Gastrocnemius medialis (tissue), 4 donors: ENCODE results near the gene USP51. TPM values are rescaled to one million over a fixed set of nuclear protein-coding genes. Genes with fewer than 3 reads are reported as not detected.
"Not testable (repeated sequence)": the region's sequence is repeated elsewhere in the genome, so short reads cannot be mapped to it uniquely, and the experiment has no call there.

ENCODE experiments used
- ATAC-seq, 2 donors: fragments of 150-250 bp; one replicate each; pipeline ENCODE4 v1.9.1; 2016
- DNase-seq, 2 donors: peaks; one replicate each; pipeline ENCODE4 v3.0.0-alpha.2; 2019
- H3K27ac ChIP-seq, 4 donors: fragments of 200-600 bp; sonication (generic); 1 replicate in 1 of 4; 2 replicates in 3 of 4; pipeline ENCODE4 v1.5.1; 2016 to 2018; ENCODE audit warnings: mild to moderate bottlenecking in 2 of 4, moderate library complexity in 1 of 4
- H3K27me3 ChIP-seq, 3 donors: fragments of 200-600 bp; sonication (generic) in 2 of 3; 1 replicate in 1 of 3; 2 replicates in 2 of 3; pipeline versions ENCODE4 v1.5.1 to v1.6.0; 2016 to 2019; ENCODE audit warnings: mild to moderate bottlenecking in 1 of 3, moderate library complexity in 1 of 3
- H3K36me3 ChIP-seq, 2 donors: fragments of 200-600 bp; sonication (generic) in 1 of 2; one replicate each; pipeline ENCODE4 v1.5.1; 2017 to 2018
- H3K4me1 ChIP-seq, 2 donors: fragments of 200-600 bp; sonication (generic) in 1 of 2; one replicate each; pipeline ENCODE4 v1.5.1; 2016 to 2017; ENCODE audit warnings: mild to moderate bottlenecking in 2 of 2
- H3K4me3 ChIP-seq, 4 donors: fragments of 200-600 bp; sonication (generic) in 3 of 4; 1 replicate in 1 of 4; 2 replicates in 3 of 4; pipeline ENCODE4 v1.5.1; 2016 to 2019; ENCODE audit warnings: mild to moderate bottlenecking in 2 of 4
- H3K9me3 ChIP-seq, 3 donors: fragments of 200-600 bp; sonication (generic) in 2 of 3; 1 replicate in 1 of 3; 2 replicates in 2 of 3; pipeline ENCODE4 v1.5.1; 2016 to 2019
- POLR2A ChIP-seq, 2 donors: fragments of 450-650 bp; IDR thresholded peaks; one replicate each; pipeline ENCODE4 v1.6.1; 2017; ENCODE audit warnings: antibody characterized with exemption in 2 of 2, mild to moderate bottlenecking in 2 of 2, moderate library complexity in 2 of 2
- in situ Hi-C, 4 donors: fragments of 200-750 bp; cut with MboI; loops; one replicate each; pipeline versions ENCODE4 v1.15.0 to v1.8.0; 2017; ENCODE audit warnings: low sequenced_read_pairs in 4 of 4
- intact Hi-C: fragments of 100-400 bp; cut with DNase I; formaldehyde crosslinking; loops from one replicate; pipeline ENCODE4 v1.15.1; 2023; ENCODE audit warnings: low total_unique reads
- microRNA-seq, 2 donors: library from miRNA; unstranded; fragments of <30 nt; microRNA quantifications; one replicate each; pipeline ENCODE4, GENCODE V29; 2016; ENCODE audit warnings: borderline replicate concordance in 2 of 2
- total RNA-seq, 4 donors: library from RNA; depleted of rRNA; stranded (reverse); fragments of >200 nt; gene quantifications; one replicate each; pipeline versions ENCODE4 v1.1.0 to v1.2.3, GENCODE V29; 2016
- TF ChIP-seq, protein P1 (sequence below), 5 experiments: fragments of 450-650 bp in 3 of 5; fragments of 200-600 bp in 2 of 5; sonication (generic) in 2 of 5; IDR thresholded peaks in 4 of 5; conservative IDR thresholded peaks in 1 of 5; 1 replicate in 4 of 5; 2 replicates in 1 of 5; pipeline ENCODE4 v1.5.1; 2016 to 2019; ENCODE audit warnings: antibody characterized with exemption in 5 of 5, mild to moderate bottlenecking in 3 of 5, moderate library complexity in 3 of 5

Gene USP51
- total RNA-seq, 4 donors from 2014 or later = 0.09 to 1.2 (median 0.57) TPM

DNA sequence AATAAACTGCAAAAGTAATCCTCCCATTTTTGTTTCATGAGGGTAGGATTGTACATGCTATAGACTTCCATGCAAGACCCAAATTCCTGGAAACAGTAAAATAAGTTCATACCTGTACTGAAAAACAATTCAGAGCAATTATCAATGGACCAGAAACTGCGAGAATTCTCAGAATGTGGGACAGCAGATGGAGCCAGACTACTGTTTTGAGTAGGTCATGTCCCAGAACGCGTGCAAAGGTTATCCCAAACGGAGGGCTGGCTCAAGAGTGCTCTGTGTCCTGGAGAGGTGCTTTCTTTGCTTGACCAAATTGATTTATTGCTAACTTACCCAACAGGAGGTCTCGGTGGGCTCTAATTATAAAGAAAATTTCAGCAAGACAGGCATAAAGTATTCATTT lies 39.4 kb downstream of the USP51 start:
- intact Hi-C loops = no loop called here
- ATAC-seq (no peak), DNase-seq (no peak)
- TF ChIP-seq, protein P1, sequence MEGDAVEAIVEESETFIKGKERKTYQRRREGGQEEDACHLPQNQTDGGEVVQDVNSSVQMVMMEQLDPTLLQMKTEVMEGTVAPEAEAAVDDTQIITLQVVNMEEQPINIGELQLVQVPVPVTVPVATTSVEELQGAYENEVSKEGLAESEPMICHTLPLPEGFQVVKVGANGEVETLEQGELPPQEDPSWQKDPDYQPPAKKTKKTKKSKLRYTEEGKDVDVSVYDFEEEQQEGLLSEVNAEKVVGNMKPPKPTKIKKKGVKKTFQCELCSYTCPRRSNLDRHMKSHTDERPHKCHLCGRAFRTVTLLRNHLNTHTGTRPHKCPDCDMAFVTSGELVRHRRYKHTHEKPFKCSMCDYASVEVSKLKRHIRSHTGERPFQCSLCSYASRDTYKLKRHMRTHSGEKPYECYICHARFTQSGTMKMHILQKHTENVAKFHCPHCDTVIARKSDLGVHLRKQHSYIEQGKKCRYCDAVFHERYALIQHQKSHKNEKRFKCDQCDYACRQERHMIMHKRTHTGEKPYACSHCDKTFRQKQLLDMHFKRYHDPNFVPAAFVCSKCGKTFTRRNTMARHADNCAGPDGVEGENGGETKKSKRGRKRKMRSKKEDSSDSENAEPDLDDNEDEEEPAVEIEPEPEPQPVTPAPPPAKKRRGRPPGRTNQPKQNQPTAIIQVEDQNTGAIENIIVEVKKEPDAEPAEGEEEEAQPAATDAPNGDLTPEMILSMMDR (IDR thresholded peaks at IDR 0.05 in 4 of 5, conservative IDR thresholded peaks at IDR 0.05 in 1 of 5) = no peak
- TF ChIP-seq POLR2A (IDR thresholded peaks at IDR 0.05) = no peak
- H3K27me3 ChIP-seq = no peaks in the 10 kb centered on the region
- H3K4me1 ChIP-seq = no peaks in the 10 kb centered on the region
- H3K9me3 ChIP-seq = no peaks in the 10 kb centered on the region
- no peak overlapping the region for H3K27ac ChIP-seq
- no peak overlapping the region for H3K4me3 ChIP-seq
- in situ Hi-C loops = no loop called here
- no peaks in the 10 kb centered on the region for H3K36me3 ChIP-seq

DNA sequence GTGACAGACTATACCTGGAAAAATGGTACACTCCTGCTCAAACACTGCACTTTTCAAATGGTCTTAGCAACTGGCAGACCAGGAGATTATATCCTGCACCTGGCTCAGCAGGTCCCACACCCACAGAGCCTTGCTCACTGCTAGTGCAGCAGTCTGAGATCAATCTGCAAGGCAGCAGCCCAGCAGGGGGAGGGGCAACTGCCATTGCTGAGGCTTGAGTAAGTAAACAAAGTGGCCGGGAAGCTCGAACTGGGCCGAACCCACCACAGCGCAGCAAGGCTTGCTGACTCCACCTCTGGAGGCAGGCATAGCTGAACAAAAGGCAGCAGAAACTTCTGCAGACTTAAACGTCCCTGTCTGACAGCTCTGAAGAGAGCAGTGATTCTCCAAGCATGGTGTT lies 46.2 kb downstream of the USP51 start:
- DNase-seq, in situ Hi-C loops, H3K9me3 ChIP-seq, ATAC-seq, H3K27ac ChIP-seq, H3K4me3 ChIP-seq, H3K36me3 ChIP-seq, intact Hi-C loops, H3K27me3 ChIP-seq, H3K4me1 ChIP-seq: not testable (repeated sequence)

Small RNA genes within 50 kb of the gene (microRNA-seq; reads per million reads assigned to microRNA genes)
- gene MIR4536-1 (0 reads per million in 2 donors), gene MIR4536-2 (0 reads per million in 2 donors)

Other genes starting within 250 kb of the USP51 start
- not detected for gene PAGE3, start 224.9 kb downstream of the USP51 start, total RNA-seq
- 10 to 100 TPM in 3 of 4 donors, 1 to 10 TPM in 1; 7.9 to 15.2 (median 13.0) TPM for gene MAGEH1, start 37.7 kb downstream of the USP51 start, total RNA-seq
- not detected for gene FOXR2, start 133.6 kb upstream of the USP51 start, total RNA-seq
- gene RRAGB, start 227.9 kb upstream of the USP51 start, total RNA-seq = 10 to 100 TPM in 1 of 4 donors, 1 to 10 TPM in 3; 2.8 to 20.9 (median 7.4) TPM